Caki2 (cell line): ENCODE results near the gene ITGB4. TPM values are rescaled to one million over a fixed set of nuclear protein-coding genes. Genes with fewer than 3 reads are reported as not detected.

Experiments used
- DNase-seq: peaks from one replicate; pipeline ENCODE4 v3.0.0-alpha.2; 2015; ENCODE audit warnings: low read depth
- in situ Hi-C: cut with HindIII; loops from 2 replicates; pipeline ENCODE4 v1.10.0; 2016; ENCODE audit warnings: low sequenced_read_pairs, low pct_unique_long_range_greater_than_20kb, mixed read lengths
- total RNA-seq: library from RNA; depleted of rRNA; stranded (reverse); fragments of >200 nt; shearing (Covaris generic); gene quantifications from 2 replicates; pipeline ENCODE4 v1.2.3, GENCODE V29; 2014; ENCODE audit warnings: low replicate concordance; rRNA removed

ITGB4 gene
- total RNA-seq, 1 experiment from 2014 or later, result 12.4 TPM

- in situ Hi-C loops, result no loop called here
- DNase-seq, result no peak
Observed at GRCh38 chr17:75803883-75804282, 82.6 kb downstream of the ITGB4 start.

- in situ Hi-C loops, result no loop called here
- DNase-seq, result no peak
Observed at GRCh38 chr17:75806822-75807500, 85.7 kb downstream of the ITGB4 start.

Other genes with a start within 250 kb of the ITGB4 start
- gene CASKIN2, start 205.9 kb upstream of the ITGB4 start, total RNA-seq, result 12.9 and 16.9 TPM in 2 replicates
- gene TSEN54, start 204.9 kb upstream of the ITGB4 start, total RNA-seq, result 53.3 and 78.0 TPM in 2 replicates
- gene LLGL2, start 195.8 kb upstream of the ITGB4 start, total RNA-seq, result 34.2 and 42.5 TPM in 2 replicates
- gene MYO15B, start 133.7 kb upstream of the ITGB4 start, total RNA-seq, result 0.34 and 16.6 TPM in 2 replicates
- gene SMIM5, start 88.0 kb upstream of the ITGB4 start, total RNA-seq, result not detected in 2 replicates
- gene RECQL5, start 54.3 kb upstream of the ITGB4 start, total RNA-seq, result 28.6 and 38.9 TPM in 2 replicates
- 96.6 and 104 TPM in 2 replicates for gene SAP30BP, start 54.1 kb upstream of the ITGB4 start, total RNA-seq
- 45.8 and 57.3 TPM in 2 replicates for gene GALK1, start 43.7 kb downstream of the ITGB4 start, total RNA-seq
- gene UNK, start 63.3 kb downstream of the ITGB4 start, total RNA-seq, result 34.4 and 37.1 TPM in 2 replicates
- gene UNC13D, start 122.9 kb downstream of the ITGB4 start, total RNA-seq, result 1.5 and 2.2 TPM in 2 replicates
- 16.9 and 25.7 TPM in 2 replicates for gene WBP2, start 133.9 kb downstream of the ITGB4 start, total RNA-seq
- 73.4 and 102 TPM in 2 replicates for gene TRIM47, start 157.1 kb downstream of the ITGB4 start, total RNA-seq
- 30.9 and 44.3 TPM in 2 replicates for gene TRIM65, start 175.5 kb downstream of the ITGB4 start, total RNA-seq
- 103 and 124 TPM in 2 replicates for gene MRPL38, start 183.4 kb downstream of the ITGB4 start, total RNA-seq
- gene FBF1, start 219.6 kb downstream of the ITGB4 start, total RNA-seq, result 14.2 and 19.6 TPM in 2 replicates